GM23338 (cell line): ENCODE measurements around the gene AP1S3. TPM values are rescaled to one million over a fixed set of nuclear protein-coding genes. Genes with fewer than 3 reads are reported as not detected.

Source experiments
- ATAC-seq: fragments of 200-7000 bp; cut with Tn5 transposase; 3 replicates; pipeline ENCODE4 v1.9.1; 2020
- DNase-seq: peaks from one replicate; pipeline ENCODE4 v3.0.0-alpha.2; 2015; ENCODE audit warnings: low spot score
- H2AFZ ChIP-seq: fragments of 200-600 bp; sonication (generic); 2 replicates; pipeline ENCODE4 v1.8.0; 2016; ENCODE audit warnings: antibody characterized with exemption, mild to moderate bottlenecking, moderate library complexity
- H3F3A ChIP-seq: fragments of 200-600 bp; sonication (generic); replicated peaks from 2 replicates; pipeline ENCODE4 v1.8.0; 2017; ENCODE audit warnings: antibody characterized with exemption, mixed run types, low read depth
- H3K27ac ChIP-seq: fragments of 200-600 bp; sonication (generic); 2 replicates; pipeline ENCODE4 v1.6.1; 2016; ENCODE audit warnings: low read depth
- H3K27me3 ChIP-seq: fragments of 200-600 bp; sonication (generic); 2 replicates; pipeline ENCODE4 v1.8.0; 2016; ENCODE audit warnings: mild to moderate bottlenecking, mixed run types, moderate library complexity; ENCODE audit not compliant: insufficient read depth
- H3K36me3 ChIP-seq: fragments of 200-600 bp; sonication (generic); 2 replicates; pipeline ENCODE4 v1.8.0; 2016; ENCODE audit warnings: mild to moderate bottlenecking; ENCODE audit not compliant: insufficient read depth
- H3K4me1 ChIP-seq: fragments of 200-600 bp; sonication (generic); 2 replicates; pipeline ENCODE4 v1.8.0; 2016; ENCODE audit warnings: mild to moderate bottlenecking, moderate library complexity; ENCODE audit not compliant: insufficient read depth
- H3K4me2 ChIP-seq: fragments of 200-600 bp; sonication (generic); 2 replicates; pipeline ENCODE4 v1.7.1; 2017; ENCODE audit warnings: mixed run types
- H3K4me3 ChIP-seq: fragments of 200-600 bp; sonication (generic); 2 replicates; pipeline ENCODE4 v1.6.1; 2016; ENCODE audit warnings: mixed run types
- H3K79me2 ChIP-seq: fragments of 200-600 bp; sonication (generic); replicated peaks from 2 replicates; pipeline ENCODE4 v1.8.0; 2017; ENCODE audit warnings: mild to moderate bottlenecking; ENCODE audit not compliant: insufficient read depth
- H3K9me2 ChIP-seq: fragments of 200-600 bp; sonication (generic); 2 replicates; pipeline ENCODE4 v1.8.0; 2017; ENCODE audit not compliant: insufficient read depth
- H4K20me1 ChIP-seq: fragments of 200-600 bp; sonication (generic); replicated peaks from 2 replicates; pipeline ENCODE4 v1.8.0; 2017; ENCODE audit warnings: mild to moderate bottlenecking; ENCODE audit not compliant: insufficient read depth
- H3K27ac Mint-ChIP-seq: 2 replicates; pipeline ENCODE4 v1.8.0; 2020; ENCODE audit warnings: inconsistent platforms, mild to moderate bottlenecking, moderate library complexity, mixed read lengths
- H3K27me3 Mint-ChIP-seq: 3 replicates; pipeline ENCODE4 v1.8.0; 2022; ENCODE audit warnings: low read depth, mild to moderate bottlenecking, moderate library complexity, mixed read lengths, inconsistent platforms; ENCODE audit not compliant: insufficient read depth, poor library complexity
- H3K36me3 Mint-ChIP-seq: 3 replicates; pipeline ENCODE4 v1.8.0; 2021; ENCODE audit warnings: low read depth, mild to moderate bottlenecking, inconsistent platforms, moderate library complexity, mixed read lengths
- H3K4me1 Mint-ChIP-seq: 3 replicates; pipeline ENCODE4 v1.8.0; 2020; ENCODE audit warnings: mild to moderate bottlenecking, inconsistent platforms, mixed read lengths
- H3K4me3 Mint-ChIP-seq: 3 replicates; pipeline ENCODE4 v1.8.0; 2021; ENCODE audit warnings: moderate library complexity, mild to moderate bottlenecking, inconsistent platforms, mixed read lengths
- H3K9me3 Mint-ChIP-seq: 3 replicates; pipeline ENCODE4 v1.8.0; 2020; ENCODE audit warnings: moderate library complexity, mild to moderate bottlenecking, inconsistent platforms, mixed read lengths
- ETS1 ChIP-seq: IDR thresholded peaks from 2 replicates; pipeline ENCODE4 v1.6.1; 2016; ENCODE audit warnings: antibody characterized with exemption
- EZH2 ChIP-seq: fragments of 200-600 bp; sonication (generic); IDR thresholded peaks from one replicate; pipeline ENCODE4 v1.8.0; 2017; ENCODE audit warnings: antibody characterized with exemption, mild to moderate bottlenecking, low read depth; ENCODE audit not compliant: unreplicated experiment
- EZH2phosphoT487 ChIP-seq: fragments of 200-600 bp; sonication (generic); IDR thresholded peaks from one replicate; pipeline ENCODE4 v1.8.1; 2018; ENCODE audit warnings: antibody characterized with exemption; ENCODE audit not compliant: unreplicated experiment
- NANOG ChIP-seq: IDR thresholded peaks from 2 replicates; pipeline ENCODE4 v1.6.1; 2016; ENCODE audit warnings: antibody characterized with exemption, borderline replicate concordance
- REST ChIP-seq: IDR thresholded peaks from one replicate; pipeline ENCODE4 v1.6.1; 2018; ENCODE audit warnings: antibody characterized with exemption; ENCODE audit not compliant: unreplicated experiment
- STAT1 ChIP-seq: IDR thresholded peaks from one replicate; pipeline ENCODE4 v1.6.1; 2016; ENCODE audit warnings: antibody characterized with exemption; ENCODE audit not compliant: unreplicated experiment
- ZNF331 ChIP-seq: fragments of 250-450 bp; sonication (Bioruptor Pico); IDR thresholded peaks from 2 replicates; pipeline ENCODE4 v1.5.0; 2020; ENCODE audit warnings: low read depth, mild to moderate bottlenecking, moderate library complexity
- ZNF462 ChIP-seq: fragments of 250-450 bp; sonication (Bioruptor Pico); IDR thresholded peaks from 2 replicates; pipeline ENCODE4 v1.5.0; 2020; ENCODE audit warnings: mild to moderate bottlenecking, moderate library complexity
- polyA plus RNA-seq: library from polyadenylated mRNA; unstranded; fragments of >200 nt; fragmentation: Nextera tagmentation; extraction: Ambion mirVana; gene quantifications from 2 replicates; pipeline ENCODE4 v1.2.1, GENCODE V29; 2016
- total RNA-seq: library from RNA; depleted of rRNA; stranded (reverse); fragments of >200 nt; shearing (Covaris generic); gene quantifications from 2 replicates; pipeline ENCODE4 v1.2.3, GENCODE V29; 2014

The AP1S3 gene
- total and polyA plus RNA-seq, 2 experiments from 2014 or later, result 8.8 to 25.5 TPM

DNA sequence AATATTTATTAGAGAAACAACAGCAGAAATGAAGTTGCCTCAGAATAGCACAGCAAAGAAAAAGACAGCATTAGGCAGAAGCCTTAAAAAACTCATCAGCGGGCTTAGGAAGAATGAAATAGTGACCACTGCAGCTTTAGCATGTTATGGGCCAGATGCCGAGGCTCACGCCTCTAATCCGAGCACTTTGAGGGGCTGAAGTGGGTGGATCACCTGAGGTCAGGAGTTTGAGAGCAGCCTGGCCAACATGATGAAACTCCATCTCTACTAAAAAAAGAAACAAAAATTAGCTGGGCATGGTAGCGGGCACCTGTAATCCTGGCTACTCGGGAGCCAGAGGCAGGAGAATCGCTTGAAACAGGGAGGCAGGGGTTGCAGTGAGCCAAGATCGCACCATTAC, 32.4 kb downstream of the AP1S3 start:
- Mint-ChIP-seq H3K9me3 (no peaks in the 10 kb centered on the region), H3K27ac (no peak overlapping the region), H3K4me3 (no peak overlapping the region), H3K36me3 (no peaks in the 10 kb centered on the region), H3K27me3 (peaks cover 3% of the 10 kb centered on the region), H3K4me1 (no peaks in the 10 kb centered on the region)
- no peaks in the 10 kb centered on the region for H3K36me3 ChIP-seq
- H4K20me1 ChIP-seq, result no peaks in the 10 kb centered on the region
- DNase-seq (no peak), ATAC-seq (no peak)
- no peak overlapping the region for H3K4me2 ChIP-seq
- no peaks in the 10 kb centered on the region for H3K9me2 ChIP-seq
- no peaks in the 10 kb centered on the region for H3K4me1 ChIP-seq
- H3K79me2 ChIP-seq, result peaks cover 1% of the 10 kb centered on the region
- TF ChIP-seq ETS1 (no peak), NANOG (no peak), ZNF462 (no peak), REST (no peak), EZH2phosphoT487 (no peak), STAT1 (no peak), EZH2 (no peak), ZNF331 (CRISPR knock-in tag) (no peak)
- H3K4me3 ChIP-seq, result no peak overlapping the region
- H3K27ac ChIP-seq, result no peak overlapping the region
- no peak overlapping the region for H2AFZ ChIP-seq
- H3F3A ChIP-seq, result no peaks in the 10 kb centered on the region
- no peaks in the 10 kb centered on the region for H3K27me3 ChIP-seq
